ENCODE data around the gene SMAD3. TPM values are rescaled to one million over a fixed set of nuclear protein-coding genes. Genes with fewer than 3 reads are reported as not detected.

Gene SMAD3
- total RNA-seq, 6 experiments from 2014 or later, result 9.2 to 34.0 (median 14.4) TPM

DNA sequence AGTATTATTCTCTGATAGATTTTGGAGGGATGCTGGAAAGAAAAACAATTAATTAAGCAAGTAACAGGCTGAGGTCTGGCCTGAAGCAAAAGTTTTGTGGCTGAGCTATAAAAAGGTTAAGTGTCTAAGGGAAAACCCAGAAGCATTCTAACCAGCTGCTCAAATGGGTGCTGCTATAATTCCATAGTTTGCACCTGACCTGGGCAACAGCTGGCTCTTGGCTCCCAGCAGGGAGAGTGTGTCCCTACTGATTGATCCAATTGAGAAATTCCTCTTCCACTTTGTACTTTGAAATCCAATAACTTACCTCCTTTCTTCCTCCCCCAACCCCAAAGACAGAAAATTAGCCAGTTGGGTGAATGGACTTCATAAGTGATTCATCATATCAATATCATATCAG lies 27.7 kb upstream of the SMAD3 start:
- no peak overlapping the region for H3K27ac ChIP-seq
- H3K36me3 ChIP-seq, result no peaks in the 10 kb centered on the region
- ATAC-seq, result peak; percentile 4 to 58 (median 35)
- H3K4me1 ChIP-seq, result peaks cover 0 to 33% (median 11%) of the 10 kb centered on the region in 4 donors
- no peaks in the 10 kb centered on the region for H3K9me3 ChIP-seq
- no peak overlapping the region for H3K4me3 ChIP-seq
- intact Hi-C loops (cut with DNase I), result no loop called here
- H3K27me3 ChIP-seq, result no peaks in the 10 kb centered on the region
- TF ChIP-seq POLR2A (IDR thresholded peaks at IDR 0.05), result no peak
- no peak for TF ChIP-seq CTCF (IDR thresholded peaks at IDR 0.05)
- DNase-seq, result no peak

- TF ChIP-seq POLR2A (IDR thresholded peaks at IDR 0.05) (no peak), CTCF (IDR thresholded peaks at IDR 0.05) (no peak)
- ATAC-seq, result no peak
- Histone ChIP-seq H3K27me3 (no peaks in the 10 kb centered on the region), H3K9me3 (no peaks in the 10 kb centered on the region), H3K27ac (no peak overlapping the region), H3K36me3 (no peaks in the 10 kb centered on the region), H3K4me1 (peaks cover 0 to 40% (median 13%) of the 10 kb centered on the region in 4 donors), H3K4me3 (no peak overlapping the region)
- intact Hi-C loops (cut with DNase I), result no loop called here
- DNase-seq, result no peak
Measured at GRCh38 chr15:67038736-67039135, 26.7 kb upstream of the SMAD3 start.

DNA sequence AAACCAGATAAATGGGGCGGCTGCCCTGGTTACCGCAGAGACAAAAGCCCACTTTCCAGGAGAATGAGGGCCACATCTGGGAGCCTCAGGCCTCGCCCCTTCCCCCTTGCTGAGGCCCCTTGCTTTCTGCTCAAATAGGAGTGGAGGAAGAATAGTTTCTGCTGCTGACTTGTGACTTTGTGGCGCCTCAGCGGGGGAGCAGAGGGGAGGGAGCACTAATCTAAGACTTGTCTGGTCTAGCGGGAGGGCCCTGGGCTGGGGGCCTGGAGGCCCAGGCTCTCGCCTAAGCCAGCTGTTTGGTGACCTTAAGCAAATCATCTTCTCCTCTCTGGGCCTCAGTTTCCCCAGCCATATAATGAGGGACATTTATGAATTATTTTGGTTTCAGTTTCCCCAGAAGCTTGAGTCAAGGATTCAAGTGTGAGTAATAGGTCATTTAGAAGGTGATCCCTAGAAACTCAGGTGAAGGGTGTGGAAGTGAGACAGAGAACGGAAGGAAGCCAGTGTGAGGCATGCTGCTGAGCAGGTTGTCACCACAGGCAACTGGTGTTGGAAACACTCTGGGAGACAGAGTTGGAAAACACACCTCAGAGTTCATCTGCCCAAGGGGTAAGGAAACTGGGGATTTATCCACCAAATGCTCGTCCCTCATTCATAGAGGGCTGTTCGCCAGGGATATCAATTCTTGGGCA lies 25.9 kb upstream of the SMAD3 start:
- ATAC-seq, result no peak
- Histone ChIP-seq H3K36me3 (no peaks in the 10 kb centered on the region), H3K27ac (no peak overlapping the region), H3K27me3 (no peaks in the 10 kb centered on the region), H3K4me1 (peaks cover 0 to 40% (median 13%) of the 10 kb centered on the region in 4 donors), H3K9me3 (no peaks in the 10 kb centered on the region), H3K4me3 (no peak overlapping the region)
- DNase-seq, result no peak
- no peak for TF ChIP-seq POLR2A (IDR thresholded peaks at IDR 0.05)
- no peak for TF ChIP-seq CTCF (IDR thresholded peaks at IDR 0.05)
- intact Hi-C loops (cut with DNase I), result no loop called here
- 73% methylated on average over 7 of the region's 10 CpGs for WGBS (ENCODE audit: insufficient coverage, low coverage, low lambda C conversion rate, missing lambda C conversion rate)

DNA sequence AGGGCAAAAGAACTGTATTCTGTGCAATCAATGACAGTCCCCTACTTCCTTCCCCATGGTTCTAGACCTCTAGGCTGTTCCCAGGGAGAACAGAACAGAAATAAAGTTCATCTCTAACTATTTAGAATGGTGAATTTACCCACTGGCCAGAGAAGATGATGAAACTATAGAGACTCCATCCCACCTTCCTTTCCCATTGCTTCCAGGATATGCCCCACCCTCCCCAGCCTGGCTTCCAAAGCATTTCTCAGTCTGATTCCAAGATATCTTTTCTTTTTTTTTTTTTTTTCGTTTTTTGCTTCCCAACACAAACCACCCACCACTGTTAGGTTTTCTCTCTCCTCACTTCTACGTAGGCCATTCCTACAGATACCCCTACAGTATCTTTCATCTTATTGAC lies 25.1 kb upstream of the SMAD3 start:
- WGBS (ENCODE audit: insufficient coverage, low coverage, low lambda C conversion rate, missing lambda C conversion rate), result 49% methylated on average over 2 of the region's 2 CpGs
- H3K27ac ChIP-seq, result no peak overlapping the region

More for the DNA sequence above, 25.1 kb upstream of the SMAD3 start:
- DNase-seq (no peak), ATAC-seq (no peak)
- TF ChIP-seq POLR2A (IDR thresholded peaks at IDR 0.05) (no peak), CTCF (IDR thresholded peaks at IDR 0.05) (no peak)
- H3K4me3 ChIP-seq, result no peak overlapping the region
- H3K27me3 ChIP-seq, result no peaks in the 10 kb centered on the region
- H3K36me3 ChIP-seq, result no peaks in the 10 kb centered on the region
- no peaks in the 10 kb centered on the region for H3K9me3 ChIP-seq
- H3K4me1 ChIP-seq, result peaks cover 0 to 40% (median 14%) of the 10 kb centered on the region in 4 donors
- intact Hi-C loops (cut with DNase I), result no loop called here
